ENCODE data around the gene DIS3L2. TPM values are rescaled to one million over a fixed set of nuclear protein-coding genes. Genes with fewer than 3 reads are reported as not detected.
"Not testable (repeated sequence)": the region's sequence is repeated elsewhere in the genome, so short reads cannot be mapped to it uniquely, and the experiment has no call there.

DIS3L2 gene
- total and polyA plus RNA-seq, 2 experiments from 2014 or later: 15.2 to 25.3 TPM

- not testable (repeated sequence) for H3K9me3 Mint-ChIP-seq; H3K79me2 ChIP-seq (replicated peaks; ENCODE audit: insufficient read depth); H3K4me3 Mint-ChIP-seq; DNase-seq (ENCODE audit: low spot score); H3K9me2 ChIP-seq (ENCODE audit: insufficient read depth); H3K27ac Mint-ChIP-seq; H2AFZ ChIP-seq; H3K4me3 ChIP-seq; H3K4me1 Mint-ChIP-seq; H3K27me3 Mint-ChIP-seq (ENCODE audit: insufficient read depth, low read depth, poor library complexity); H3K27me3 ChIP-seq (ENCODE audit: insufficient read depth); H3K4me2 ChIP-seq; H3K36me3 Mint-ChIP-seq (ENCODE audit: low read depth); H4K20me1 ChIP-seq (replicated peaks; ENCODE audit: insufficient read depth); H3K4me1 ChIP-seq (ENCODE audit: insufficient read depth); H3F3A ChIP-seq (replicated peaks; ENCODE audit: low read depth); H3K27ac ChIP-seq (ENCODE audit: low read depth); ATAC-seq; H3K36me3 ChIP-seq (ENCODE audit: insufficient read depth)
Measured at GRCh38 chr2:232115728-232116361, 154.3 kb downstream of the DIS3L2 start.

- ATAC-seq (no peak), DNase-seq (ENCODE audit: low spot score) (no peak)
- Histone ChIP-seq H3F3A (replicated peaks; ENCODE audit: low read depth) (no peaks in the 10 kb centered on the region), H3K9me2 (ENCODE audit: insufficient read depth) (no peaks in the 10 kb centered on the region), H3K79me2 (replicated peaks; ENCODE audit: insufficient read depth) (no peaks in the 10 kb centered on the region), H4K20me1 (replicated peaks; ENCODE audit: insufficient read depth) (0 out of 2 replicates have a peak, but pooled peaks cover 3% of the 10 kb centered on the region), H3K27ac (ENCODE audit: low read depth) (no peak overlapping the region), H3K4me3 (no peak overlapping the region), H3K4me1 (ENCODE audit: insufficient read depth) (0 out of 2 replicates have a peak, but pooled peaks cover 7% of the 10 kb centered on the region), H2AFZ (no peak overlapping the region), H3K4me2 (no peak overlapping the region), H3K27me3 (ENCODE audit: insufficient read depth) (no peaks in the 10 kb centered on the region), H3K36me3 (ENCODE audit: insufficient read depth) (no peaks in the 10 kb centered on the region)
- no peaks in the 10 kb centered on the region for H3K9me3 Mint-ChIP-seq
- peaks cover 3% of the 10 kb centered on the region for H3K27me3 Mint-ChIP-seq (ENCODE audit: insufficient read depth, low read depth, poor library complexity)
- no peak overlapping the region for H3K4me3 Mint-ChIP-seq
- H3K36me3 Mint-ChIP-seq (ENCODE audit: low read depth): no peaks in the 10 kb centered on the region
- H3K4me1 Mint-ChIP-seq: peaks cover 14% of the 10 kb centered on the region; the same call in 2 of the 3 replicates
- H3K27ac Mint-ChIP-seq: peak overlapping the region; percentile 50; the same call in 1 of the 2 replicates
- no peak for TF ChIP-seq STAT1 (IDR thresholded peaks at IDR 0.05; ENCODE audit: unreplicated experiment)
- TF ChIP-seq JUNB (IDR thresholded peaks at IDR 0.05; ENCODE audit: unreplicated experiment): no peak
- no peak for TF ChIP-seq REST (IDR thresholded peaks at IDR 0.05; ENCODE audit: unreplicated experiment)
- no peak for TF ChIP-seq ETS1 (IDR thresholded peaks at IDR 0.05)
- no peak for TF ChIP-seq ZNF331 (CRISPR knock-in tag; IDR thresholded peaks at IDR 0.05; ENCODE audit: low read depth)
- TF ChIP-seq EZH2 (IDR thresholded peaks at IDR 0.05; ENCODE audit: low read depth, unreplicated experiment): no peak
- no peak for TF ChIP-seq EZH2phosphoT487 (IDR thresholded peaks at IDR 0.05; ENCODE audit: unreplicated experiment)
- TF ChIP-seq POLR2AphosphoS5 (IDR thresholded peaks at IDR 0.05; ENCODE audit: low read depth): no peak
- no peak for TF ChIP-seq NANOG (IDR thresholded peaks at IDR 0.05; ENCODE audit: borderline replicate concordance)
- TF ChIP-seq ZNF114 (CRISPR knock-in tag; IDR thresholded peaks at IDR 0.05): no peak
Measured at GRCh38 chr2:232116852-232117251, 155.3 kb downstream of the DIS3L2 start.
